ENCODE results near the gene SPRN. TPM values are rescaled to one million over a fixed set of nuclear protein-coding genes. Genes with fewer than 3 reads are reported as not detected.
A peak's percentile ranks its signal among the peaks of the same experiment; 100 is the strongest.
"Not testable (repeated sequence)": the region's sequence is repeated elsewhere in the genome, so short reads cannot be mapped to it uniquely, and the experiment has no call there.

SPRN gene
- total RNA-seq, 1 donor from 2014 or later: 0.13 TPM

DNA sequence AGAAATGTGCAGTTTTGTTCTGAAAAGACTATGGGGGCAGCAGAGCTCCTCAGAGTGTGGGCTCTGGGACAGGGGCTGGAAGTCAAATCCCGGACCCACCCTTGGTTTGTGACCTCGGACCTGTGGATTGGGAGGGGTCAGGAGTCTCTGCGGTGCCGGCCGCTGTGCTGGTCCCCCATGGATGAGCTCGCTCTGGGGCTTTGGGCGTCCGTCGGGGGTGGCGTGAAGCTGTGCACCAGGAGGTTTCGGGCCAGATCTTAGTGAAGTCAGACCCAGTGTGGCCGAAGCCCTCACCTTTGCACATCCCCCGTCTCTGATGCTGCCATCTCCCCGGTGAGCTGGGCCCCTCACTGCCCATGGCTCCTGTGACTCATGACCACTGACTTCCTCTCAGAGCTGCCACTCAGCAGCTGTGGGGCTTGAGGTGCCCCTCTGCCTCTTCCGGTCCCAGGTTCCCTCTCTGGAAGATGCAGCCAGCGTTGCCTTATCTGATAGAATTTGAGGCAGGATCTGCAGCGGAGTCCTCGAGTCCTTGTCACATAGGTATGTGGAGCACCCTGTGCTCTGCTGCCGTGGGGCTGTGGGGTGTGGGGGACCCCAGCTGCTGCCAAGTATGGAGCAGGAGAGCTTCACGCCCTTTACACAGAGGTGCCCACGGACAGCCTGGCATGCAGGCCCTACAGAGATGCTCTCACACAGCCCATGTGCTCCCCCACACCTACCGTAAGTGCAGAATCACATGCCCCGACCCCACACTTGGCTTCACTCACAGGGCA lies 18.0 kb upstream of the SPRN start:
- intact Hi-C loops (cut with DNase I): no loop called here
- DNase-seq (ENCODE audit: low spot score): peak; percentile 54
- no peak for ATAC-seq

DNA sequence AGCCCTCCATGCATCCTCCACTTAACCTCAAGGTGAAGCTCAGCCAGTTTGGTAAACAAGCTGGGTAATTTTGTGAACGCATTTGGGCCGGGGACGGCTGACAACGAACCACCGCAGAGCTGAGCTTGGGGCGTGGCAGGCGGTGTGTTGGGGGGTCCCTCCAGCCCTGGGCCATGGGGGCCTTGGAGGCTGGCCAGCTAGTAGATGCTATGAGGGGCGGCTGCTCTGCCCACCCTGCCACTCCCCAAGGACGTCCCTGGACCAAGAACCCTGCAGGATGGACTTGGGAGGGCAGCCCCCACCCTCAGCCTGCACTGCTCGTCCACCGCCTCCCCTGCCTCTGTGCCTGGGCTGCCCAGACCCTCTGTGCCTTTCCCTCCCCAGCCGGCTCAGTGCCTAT lies 17.4 kb upstream of the SPRN start:
- intact Hi-C loops (cut with DNase I): no loop called here
- DNase-seq (ENCODE audit: low spot score) (peak; percentile 52), ATAC-seq (no peak)

DNA sequence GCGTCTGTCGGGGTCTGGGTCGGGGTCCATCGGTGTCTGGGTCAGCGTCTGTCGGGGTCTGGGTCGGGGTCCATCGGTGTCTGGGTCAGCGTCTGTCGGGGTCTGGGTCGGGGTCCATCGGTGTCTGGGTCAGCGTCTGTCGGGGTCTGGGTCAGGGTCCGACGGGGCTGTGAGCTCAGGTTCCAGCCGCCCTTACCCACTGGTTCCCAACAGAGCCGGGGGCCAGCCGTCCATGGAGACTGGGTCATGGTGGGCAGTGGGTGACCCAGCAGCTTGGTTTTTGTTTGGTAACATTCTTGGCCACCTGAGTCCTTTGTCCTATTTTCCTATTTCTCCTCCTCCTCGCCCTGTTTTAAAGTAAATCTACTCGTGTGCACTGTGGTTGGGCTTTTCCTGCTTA lies 16.9 kb upstream of the SPRN start:
- DNase-seq (ENCODE audit: low spot score): peak; percentile 59
- ATAC-seq; intact Hi-C loops (cut with DNase I): not testable (repeated sequence)

DNA sequence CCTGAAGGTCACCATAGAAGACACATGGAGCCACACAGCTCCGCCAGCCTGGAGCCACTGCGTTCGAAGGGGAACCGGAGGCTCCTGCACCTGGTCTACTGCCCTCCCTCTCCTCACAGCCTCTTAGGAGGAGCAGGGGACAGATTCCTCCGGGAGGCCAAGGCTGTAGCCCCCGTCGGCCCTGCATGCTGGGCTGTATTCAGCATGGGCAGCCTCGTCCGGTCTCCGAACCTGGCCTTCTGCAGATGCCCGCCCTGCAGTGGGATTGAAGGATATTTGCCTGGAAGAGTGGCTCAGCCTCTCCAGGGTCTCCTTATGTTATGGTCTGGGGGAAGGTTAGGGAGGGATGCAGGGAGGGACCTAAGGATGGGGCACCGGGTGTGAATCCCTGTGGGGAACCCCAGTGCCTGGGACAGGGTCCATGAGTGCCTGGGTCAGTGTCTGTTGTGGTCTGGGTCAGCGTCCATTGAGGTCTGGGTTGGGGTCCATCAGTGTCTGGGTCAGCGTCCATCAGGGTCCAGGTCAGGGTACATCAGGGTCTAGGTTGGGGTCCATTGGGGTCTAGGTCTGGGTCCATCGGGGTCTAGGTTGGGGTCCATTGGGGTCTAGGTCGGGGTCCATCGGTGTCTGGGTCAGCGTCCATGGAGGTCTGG lies 16.3 kb upstream of the SPRN start:
- no peak for ATAC-seq
- intact Hi-C loops (cut with DNase I): no loop called here
- DNase-seq (ENCODE audit: low spot score): no peak

DNA sequence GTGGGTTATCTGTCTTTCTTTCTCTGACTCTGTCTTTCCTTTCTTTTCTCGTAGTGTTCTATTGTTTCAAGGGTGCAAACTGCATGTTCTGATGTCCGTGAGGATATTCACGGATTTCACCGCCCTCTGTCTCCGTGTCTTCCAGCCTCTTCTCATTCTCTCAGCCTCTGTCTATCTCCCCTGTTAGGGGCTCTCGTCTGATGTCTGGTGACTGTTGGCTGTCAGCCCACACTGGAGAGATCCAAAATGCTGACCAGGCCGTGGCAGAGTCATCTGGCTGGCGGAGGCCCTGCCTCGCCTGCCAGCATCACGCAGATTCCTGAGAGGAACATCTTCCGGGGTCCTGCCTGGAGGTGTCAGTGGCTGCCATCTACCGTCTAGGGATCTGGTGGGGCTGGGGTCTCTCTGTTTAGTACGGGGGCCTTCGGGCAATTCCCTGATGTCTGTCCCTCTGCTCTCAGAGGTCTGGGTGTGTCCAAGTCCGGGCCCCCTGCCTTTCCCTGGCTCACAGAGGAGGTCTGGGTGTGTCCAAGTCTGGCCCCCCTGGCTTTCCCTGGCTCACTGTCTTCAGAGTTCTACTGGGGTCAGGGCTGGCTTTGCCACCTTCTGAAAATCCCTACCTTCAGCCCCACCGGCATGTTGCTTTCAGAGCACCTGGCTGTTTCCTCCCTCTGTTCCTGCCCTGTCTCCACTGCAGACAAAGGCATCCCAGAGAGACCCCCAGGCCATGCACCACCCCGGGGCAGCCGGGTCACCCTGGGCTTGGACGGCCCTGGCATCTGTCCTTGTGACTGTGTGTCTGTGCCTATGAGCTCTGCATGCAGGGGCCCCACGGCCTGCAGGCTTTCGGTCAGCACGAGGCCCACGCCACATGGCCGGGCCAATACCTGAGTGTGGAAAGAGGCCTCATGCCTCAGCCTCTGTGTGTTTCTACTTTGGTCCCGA lies 15.4 kb upstream of the SPRN start:
- intact Hi-C loops (cut with DNase I): no loop called here
- ATAC-seq: no peak
- DNase-seq (ENCODE audit: low spot score): peak; percentile 50

DNA sequence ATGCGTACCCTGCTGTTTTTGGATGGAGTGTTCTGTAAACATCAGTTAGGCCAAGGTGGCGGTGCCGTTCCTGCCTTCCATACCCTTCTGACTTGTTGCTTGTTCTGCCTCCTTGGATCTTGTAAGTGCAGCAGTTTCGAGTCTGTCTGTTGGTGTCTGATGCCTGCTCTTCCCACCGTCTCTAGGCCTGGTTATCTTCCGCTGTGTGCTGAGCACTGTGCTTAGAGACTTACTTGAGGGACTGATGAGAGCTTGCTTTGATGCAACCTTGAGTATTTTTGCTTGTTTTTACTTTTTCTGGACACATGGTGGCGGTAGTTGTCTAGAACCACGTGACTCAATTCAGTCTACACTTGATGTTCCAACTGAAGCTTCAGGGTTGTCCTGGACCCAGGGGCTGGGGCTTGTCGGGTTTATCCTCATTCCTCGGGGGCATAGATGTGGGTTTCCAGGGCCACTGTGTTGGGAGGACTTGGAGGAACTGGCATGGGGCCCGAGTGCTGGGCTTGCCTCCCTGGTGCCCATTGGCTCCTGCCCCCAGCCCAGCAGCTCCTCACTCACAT lies 14.4 kb upstream of the SPRN start:
- intact Hi-C loops (cut with DNase I): no loop called here
- ATAC-seq (no peak), DNase-seq (ENCODE audit: low spot score) (no peak)

DNA sequence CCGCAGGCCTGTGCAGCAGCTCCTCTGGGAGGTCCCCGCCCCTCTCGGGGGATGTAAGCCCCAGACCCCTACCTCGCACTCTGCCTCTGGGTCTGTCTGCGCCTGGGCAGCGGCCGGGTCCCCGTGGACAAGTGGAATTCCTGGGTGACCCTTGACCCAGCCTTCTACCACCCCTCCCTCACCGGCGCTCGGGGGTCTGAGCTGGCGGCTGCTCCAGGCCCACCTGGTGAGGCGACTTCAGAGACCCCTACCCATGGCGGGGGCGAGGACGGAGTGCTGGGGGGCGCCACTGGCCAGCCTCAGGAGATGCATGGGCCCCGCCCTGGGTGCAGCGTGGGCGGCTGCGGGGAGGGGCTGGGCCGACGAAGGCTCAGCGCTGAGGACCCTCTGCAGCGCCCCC lies 8.4 kb upstream of the SPRN start:
- intact Hi-C loops (cut with DNase I); DNase-seq (ENCODE audit: low spot score): not testable (repeated sequence)
- peak; percentile 20 for ATAC-seq

DNA sequence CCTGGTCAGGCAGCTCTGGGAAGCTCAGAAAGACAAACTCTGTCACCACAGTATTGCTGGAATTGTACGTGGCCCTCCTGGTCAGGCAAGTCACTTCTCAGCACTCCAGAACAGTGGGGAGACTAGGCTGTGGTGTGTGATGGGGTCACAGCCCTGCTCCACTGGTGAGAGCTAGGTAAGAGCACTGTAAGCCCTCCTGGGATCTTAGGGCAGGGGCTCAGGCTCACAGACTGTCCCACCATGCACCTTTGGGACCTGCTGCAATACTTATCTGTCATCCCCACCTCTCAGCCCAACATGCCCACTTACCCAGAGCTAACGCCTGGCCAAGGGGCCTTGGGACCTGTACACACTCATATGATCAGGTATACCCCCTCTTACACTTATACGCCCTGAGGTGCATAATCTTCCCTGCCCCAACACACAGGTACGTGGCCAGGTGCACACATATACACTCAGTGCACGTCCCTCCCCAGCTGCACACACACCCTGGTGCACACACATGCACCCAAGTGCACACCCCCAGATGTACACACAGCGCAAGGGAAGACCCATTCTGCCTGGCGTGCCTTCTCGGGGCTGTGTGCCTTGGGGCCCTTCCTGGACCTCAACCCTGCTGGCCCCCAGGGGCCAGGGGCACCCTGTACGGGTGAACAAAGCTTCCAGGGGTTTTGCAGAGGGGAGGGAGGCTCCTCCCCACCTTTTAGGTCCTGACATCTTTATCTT lies 7.6 kb upstream of the SPRN start:
- ATAC-seq; intact Hi-C loops (cut with DNase I); DNase-seq (ENCODE audit: low spot score): not testable (repeated sequence)

DNA sequence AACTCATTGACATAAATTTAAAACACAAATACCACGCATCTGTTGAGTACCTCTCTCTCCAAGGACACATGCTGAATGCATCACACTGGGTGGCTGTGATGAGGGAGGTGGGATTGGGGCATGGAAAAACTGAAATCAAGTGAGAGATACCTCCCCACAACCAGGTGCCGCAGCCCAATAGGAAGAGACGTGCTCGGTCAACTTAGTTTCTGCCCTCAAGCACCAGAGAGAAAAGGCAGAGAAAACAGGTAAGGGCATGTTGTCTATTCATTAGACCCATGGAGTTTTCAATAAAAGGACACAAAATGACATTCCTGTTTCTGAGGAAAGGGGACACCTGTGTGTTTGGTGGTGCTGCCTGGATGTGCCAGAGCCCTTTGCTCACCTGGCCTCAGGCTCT lies 5.1 kb upstream of the SPRN start:
- ATAC-seq; intact Hi-C loops (cut with DNase I); DNase-seq (ENCODE audit: low spot score): not testable (repeated sequence)

DNA sequence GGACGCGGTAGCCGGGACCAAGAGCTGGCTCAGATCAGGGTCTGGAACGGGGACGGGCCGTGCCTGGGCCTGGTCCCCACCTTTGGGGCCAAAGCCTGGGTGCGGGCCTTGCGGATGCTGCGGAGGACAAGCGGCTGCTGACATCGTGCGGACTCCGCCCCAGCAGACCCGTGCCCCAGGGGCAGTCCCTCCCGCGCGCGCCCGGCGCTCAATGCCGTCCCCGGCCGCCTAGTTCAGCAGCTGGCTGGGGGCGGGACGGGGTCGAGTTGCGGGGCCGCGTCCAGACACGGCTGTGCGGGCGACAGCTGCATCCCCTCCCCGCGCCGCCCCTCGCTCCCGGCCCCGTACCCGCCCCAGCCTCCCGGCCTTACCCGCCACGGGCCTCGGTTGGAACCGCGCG lies 323 bp downstream of the SPRN start:
- DNase-seq (ENCODE audit: low spot score); intact Hi-C loops (cut with DNase I); ATAC-seq: not testable (repeated sequence)

DNA sequence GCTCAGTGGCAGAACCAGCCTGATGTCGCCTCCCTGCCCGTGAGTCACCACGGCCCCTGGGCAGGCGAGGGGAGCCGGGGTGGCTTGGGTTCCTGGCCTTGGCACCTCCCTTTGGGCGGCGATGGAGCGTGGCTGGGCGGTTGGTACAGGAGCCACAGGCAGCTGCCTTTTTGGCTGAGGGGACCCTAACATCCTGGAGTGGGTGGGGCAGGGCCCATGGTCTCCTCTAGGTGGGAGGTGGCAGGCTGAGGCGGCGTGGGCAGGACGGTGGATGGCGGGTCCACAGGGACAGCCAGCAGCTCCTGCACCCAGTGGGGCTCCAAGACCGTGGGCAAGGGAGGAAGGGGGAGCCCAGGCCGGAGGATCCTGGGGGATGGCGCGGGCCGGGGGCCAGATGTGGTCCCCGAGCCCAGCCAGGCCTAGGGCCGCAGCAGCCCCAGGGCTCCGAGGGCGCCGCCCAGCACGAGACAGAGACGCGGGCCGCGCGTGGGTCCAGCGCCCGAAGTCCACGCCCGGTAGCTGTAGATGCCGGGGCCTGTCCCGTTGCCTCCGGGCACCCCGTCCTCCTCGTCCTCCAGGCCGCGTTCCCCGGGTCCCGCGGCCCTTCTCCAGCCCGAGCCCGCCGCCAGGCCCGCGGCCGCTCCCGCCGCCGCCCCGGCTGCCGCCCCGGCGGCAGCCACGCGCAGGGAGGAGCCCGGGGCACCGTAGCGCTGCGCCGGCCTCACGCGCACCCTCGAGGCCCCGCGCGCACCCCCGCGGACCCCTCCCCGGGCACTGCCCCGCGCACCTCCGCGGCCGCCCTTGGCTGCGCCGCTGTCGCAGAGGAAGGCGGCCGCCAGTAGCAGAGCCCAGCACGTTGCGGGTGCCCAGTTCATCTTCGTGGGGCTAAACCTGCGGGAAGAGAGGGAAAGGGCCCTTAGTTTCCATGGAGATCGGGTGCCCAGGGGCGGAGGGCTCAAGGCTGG lies 1.3 kb downstream of the SPRN start:
- ATAC-seq: no peak
- intact Hi-C loops (cut with DNase I): no loop called here
- DNase-seq (ENCODE audit: low spot score): peak; percentile 48

DNA sequence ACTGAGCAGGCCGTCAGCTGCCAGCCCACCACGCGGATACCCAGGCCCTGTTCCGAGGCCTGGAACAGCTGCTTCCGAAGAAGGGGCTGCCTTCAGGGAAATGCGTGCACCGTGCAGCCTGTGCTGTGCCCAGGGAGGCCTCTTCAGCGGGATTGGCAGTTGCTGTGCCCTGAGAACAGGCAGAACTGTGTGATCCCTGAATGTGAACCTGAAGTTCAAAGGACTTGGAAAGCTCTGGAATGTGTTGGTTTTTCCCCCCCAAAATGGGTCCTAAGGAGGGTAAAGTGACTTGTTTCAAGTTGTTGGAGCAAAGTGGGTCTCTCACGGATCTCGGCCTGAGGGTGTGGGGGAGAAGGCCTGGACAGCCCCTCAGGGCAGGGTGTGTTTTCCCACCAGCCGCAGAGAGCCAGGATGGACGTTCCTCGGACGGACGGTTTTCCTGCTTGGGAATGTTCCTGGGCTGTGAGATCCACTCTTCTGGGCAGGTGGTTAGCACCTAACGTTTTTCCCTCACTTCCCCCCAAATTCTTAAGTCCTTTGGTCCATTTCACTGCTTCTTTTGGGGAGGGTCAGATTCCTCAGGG lies 2.1 kb downstream of the SPRN start:
- ATAC-seq (no peak), DNase-seq (ENCODE audit: low spot score) (no peak)
- intact Hi-C loops (cut with DNase I): no loop called here

DNA sequence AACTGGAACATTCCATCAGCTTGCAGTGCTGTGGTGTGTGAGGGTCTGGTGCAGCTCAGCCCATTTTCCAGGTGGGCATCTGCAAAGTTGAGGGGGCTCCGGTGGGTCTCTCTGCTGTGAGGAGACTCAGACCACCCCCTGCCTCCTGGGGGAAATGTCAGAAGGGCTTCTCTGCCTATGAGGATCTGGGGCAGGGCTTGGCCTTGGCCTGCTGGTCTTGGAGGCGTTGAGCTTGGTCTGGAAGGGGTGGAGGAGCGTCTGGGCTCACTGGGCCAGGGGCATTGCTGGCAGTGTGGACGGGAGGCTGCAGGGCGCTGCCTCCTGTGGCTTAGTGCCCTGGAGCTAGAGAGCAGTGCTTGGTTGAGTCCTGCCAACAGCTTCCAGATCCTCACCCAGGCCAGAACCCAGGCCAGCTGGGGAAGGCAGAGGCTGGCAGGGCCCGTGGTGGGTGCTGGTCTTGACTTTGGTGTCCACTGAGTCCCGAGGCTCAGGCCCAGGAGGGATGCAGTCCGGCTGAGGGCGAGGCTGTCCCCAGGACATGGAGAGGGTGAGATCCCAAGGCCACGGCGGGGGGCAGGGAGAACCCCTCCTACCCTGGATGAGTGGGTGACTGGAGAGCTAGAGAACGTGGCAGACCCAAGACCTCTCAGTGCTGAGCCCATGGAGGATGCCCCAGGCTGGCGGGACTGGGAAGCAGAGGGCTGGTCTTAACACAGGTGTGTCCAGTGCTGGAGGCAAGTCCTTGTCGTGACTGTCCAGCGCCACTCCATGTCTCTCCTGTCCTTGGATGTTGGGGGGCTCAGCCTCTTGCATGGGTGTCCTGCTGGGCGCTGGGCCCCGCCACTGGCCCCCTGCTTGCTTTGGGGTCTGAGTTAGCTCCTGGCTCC lies 2.8 kb downstream of the SPRN start:
- intact Hi-C loops (cut with DNase I): no loop called here
- ATAC-seq: no peak

DNA sequence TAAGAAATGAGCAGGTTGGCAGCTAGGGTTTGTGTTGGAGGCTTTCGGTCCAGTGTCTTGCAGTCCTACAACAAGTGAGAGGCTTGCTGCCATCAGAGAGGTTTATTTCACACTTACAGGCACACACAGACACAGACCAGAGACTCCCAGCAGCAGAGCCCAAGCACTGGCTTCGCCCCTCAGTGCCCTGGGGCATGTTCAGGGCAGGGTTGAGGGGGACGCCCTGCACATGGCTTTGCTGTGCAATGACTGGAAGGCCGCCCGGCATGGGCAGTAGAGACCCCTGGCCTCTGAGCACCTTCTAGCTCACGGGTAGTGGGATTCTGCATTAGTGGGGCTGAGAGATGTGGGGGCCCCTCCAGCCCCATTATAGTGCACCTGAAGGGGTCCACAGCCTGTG lies 3.8 kb downstream of the SPRN start:
- no peak for ATAC-seq
- no peak for DNase-seq (ENCODE audit: low spot score)
- intact Hi-C loops (cut with DNase I): no loop called here

More for the DNA sequence above, 2.8 kb downstream of the SPRN start:
- no peak for DNase-seq (ENCODE audit: low spot score)

DNA sequence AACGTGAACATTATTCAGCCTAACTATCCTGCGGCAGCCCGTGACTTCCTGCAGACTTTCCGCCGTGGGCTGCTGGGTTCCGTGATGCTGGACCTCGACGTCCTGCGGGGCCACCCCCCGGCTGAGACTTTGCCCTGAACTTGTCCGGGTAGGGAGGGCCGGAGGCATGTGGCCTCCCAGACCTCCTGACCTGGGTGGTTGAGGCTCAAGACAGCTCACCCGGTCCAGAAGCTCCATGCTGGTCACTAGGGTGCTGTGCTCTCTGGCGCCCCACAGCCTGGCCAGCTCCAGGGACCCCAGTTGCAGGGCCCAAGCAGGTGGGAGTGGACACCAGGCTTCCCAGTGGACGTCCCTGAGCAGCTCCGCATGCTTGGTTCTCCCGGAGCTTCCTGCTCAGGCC lies 4.4 kb downstream of the SPRN start:
- DNase-seq (ENCODE audit: low spot score) (no peak), ATAC-seq (no peak)
- intact Hi-C loops (cut with DNase I): no loop called here

DNA sequence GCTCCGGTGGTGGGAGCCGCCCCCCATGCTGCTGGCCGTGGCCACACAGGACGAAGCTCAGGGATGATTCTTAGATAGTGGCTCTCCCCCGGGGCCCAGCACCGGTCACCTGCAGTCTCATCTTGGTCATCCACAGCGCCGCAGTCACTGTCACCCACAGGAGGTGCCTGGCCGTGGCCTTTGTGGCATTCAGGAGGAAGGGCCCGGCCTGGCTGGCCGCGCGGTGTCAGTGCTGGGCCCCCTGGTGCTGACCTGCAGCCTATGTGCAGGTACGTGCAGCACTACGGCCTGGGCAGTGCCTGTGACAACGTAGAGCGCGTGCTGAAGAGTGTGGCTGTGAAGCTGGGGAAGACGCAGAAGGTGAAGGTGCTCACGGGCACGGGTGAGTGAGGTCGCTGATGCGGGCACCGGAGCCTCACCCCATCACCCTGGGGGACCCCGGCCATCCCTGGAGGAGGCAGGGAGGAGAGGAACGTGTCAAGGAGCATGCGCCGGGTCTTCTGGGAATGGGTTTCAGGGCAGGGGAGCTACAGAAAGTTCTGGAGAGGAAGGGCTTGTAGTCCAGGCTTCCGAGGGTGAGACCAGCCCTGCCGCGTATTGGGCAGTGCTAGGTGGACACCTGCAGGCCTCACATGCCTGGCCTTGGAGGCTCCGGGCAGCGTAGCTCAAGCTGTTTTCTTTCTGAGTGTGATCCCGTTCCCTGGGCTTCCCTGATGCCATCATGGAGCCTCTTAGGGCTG lies 5.0 kb downstream of the SPRN start:
- ATAC-seq: no peak
- intact Hi-C loops (cut with DNase I): no loop called here

More for the DNA sequence above, 5.0 kb downstream of the SPRN start:
- no peak for DNase-seq (ENCODE audit: low spot score)
